NOMO-1 treated with dmso at 0.1 percent for 144 hours (cell line): Measurements from ENCODE around the gene SCGB1C2.
"Not testable (repeated sequence)": the region's sequence is repeated elsewhere in the genome, so short reads cannot be mapped to it uniquely, and the experiment has no call there.

Experiments
- DNase-seq: peaks from one replicate; lab custom pipeline; 2025; ENCODE audit not compliant: unreplicated experiment; lab: John Stamatoyannopoulos, UW

SCGB1C2 gene

GRCh38 chr17:137166-137807, at the start of gene SCGB1C2:
SCGB1C2 (plus strand) TSS chr17:137569; CDS start chr17:137591, 22 bp downstream.
- not testable (repeated sequence) for DNase-seq

GRCh38 chr17:113111-113510, 24.3 kb upstream of the SCGB1C2 start:
- DNase-seq: not testable (repeated sequence)

- DNase-seq: not testable (repeated sequence)
These were observed 18.9 kb upstream of the SCGB1C2 start for GRCh38 chr17:118339-118917.

GRCh38 chr17:133932-134331, 3.4 kb upstream of the SCGB1C2 start:
- not testable (repeated sequence) for DNase-seq

- DNase-seq: not testable (repeated sequence)
These were observed 3.0 kb upstream of the SCGB1C2 start for GRCh38 chr17:134332-134785.

GRCh38 chr17:135022-135421, 2.3 kb upstream of the SCGB1C2 start:
- not testable (repeated sequence) for DNase-seq

- not testable (repeated sequence) for DNase-seq
These were observed 1.5 kb upstream of the SCGB1C2 start for GRCh38 chr17:135895-136294.

- DNase-seq: not testable (repeated sequence)
These were observed 838 bp upstream of the SCGB1C2 start for GRCh38 chr17:136531-136930.

GRCh38 chr17:139401-140205, 2.2 kb downstream of the SCGB1C2 start:
- not testable (repeated sequence) for DNase-seq

GRCh38 chr17:142102-142661, 4.8 kb downstream of the SCGB1C2 start:
- DNase-seq: no peak

- DNase-seq: no peak
These were observed 5.8 kb downstream of the SCGB1C2 start for GRCh38 chr17:142876-143784.

- DNase-seq: peak; percentile 56
These were observed 6.5 kb downstream of the SCGB1C2 start for GRCh38 chr17:143785-144281.

GRCh38 chr17:144936-145670, 7.7 kb downstream of the SCGB1C2 start:
- DNase-seq: no peak

- no peak for DNase-seq
These were observed 8.5 kb downstream of the SCGB1C2 start for GRCh38 chr17:145671-146541.

- no peak for DNase-seq
These were observed 9.2 kb downstream of the SCGB1C2 start for GRCh38 chr17:146546-146945.

GRCh38 chr17:146983-147761, 9.8 kb downstream of the SCGB1C2 start:
- DNase-seq: no peak

GRCh38 chr17:147796-148740, 10.7 kb downstream of the SCGB1C2 start:
- no peak for DNase-seq
